Inflammatory macrophage treated with lipopolysaccharide for 1 hour (primary cell): ENCODE measurements around the gene PALLD.
"Not testable (repeated sequence)": the region's sequence is repeated elsewhere in the genome, so short reads cannot be mapped to it uniquely, and the experiment has no call there.

Experiments
- DNase-seq, 2 donors: peaks; one replicate each; pipeline ENCODE4 v3.0.0-alpha.2; 2020 to 2022

Gene PALLD

DNA sequence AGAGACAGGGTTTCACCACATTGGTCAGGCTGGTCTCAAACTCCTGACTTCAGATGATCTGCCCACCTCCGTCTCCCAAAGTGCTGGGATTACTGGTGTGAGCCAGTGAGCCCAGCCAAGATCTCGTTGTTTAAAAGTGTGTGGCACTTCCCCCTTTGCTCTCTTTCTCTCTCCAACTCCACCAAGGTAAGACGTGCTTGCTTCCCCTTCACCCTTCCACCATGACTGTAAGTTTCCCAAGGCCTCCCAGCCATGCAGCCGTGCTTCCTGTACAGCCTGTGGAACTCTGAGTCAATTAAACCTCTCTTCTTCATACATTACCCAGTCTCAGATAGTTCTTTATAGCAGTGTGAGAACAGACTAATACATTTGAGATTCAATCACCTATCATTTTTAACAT lies 309.4 kb downstream of the PALLD start:
- not testable (repeated sequence) for DNase-seq

DNA sequence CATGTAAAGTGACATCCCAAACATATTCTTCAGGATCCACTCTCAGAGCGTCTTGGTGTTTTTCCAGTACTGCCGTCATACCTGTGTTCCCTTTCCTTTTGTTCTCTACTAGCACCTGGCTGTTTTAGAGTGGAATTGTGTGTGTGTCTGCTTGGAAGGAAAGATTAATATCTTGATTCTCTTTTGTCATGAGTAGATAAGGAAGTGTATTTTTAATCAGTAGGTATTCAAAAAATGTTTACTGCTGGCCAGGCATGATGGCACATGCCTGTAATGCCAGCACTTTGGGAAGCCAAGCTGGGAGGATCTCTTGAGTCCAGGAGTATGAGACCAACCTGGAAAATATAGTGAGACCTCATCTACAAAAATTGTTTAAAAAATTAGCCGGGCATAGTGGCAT lies 314.4 kb downstream of the PALLD start:
- no peak for DNase-seq

DNA sequence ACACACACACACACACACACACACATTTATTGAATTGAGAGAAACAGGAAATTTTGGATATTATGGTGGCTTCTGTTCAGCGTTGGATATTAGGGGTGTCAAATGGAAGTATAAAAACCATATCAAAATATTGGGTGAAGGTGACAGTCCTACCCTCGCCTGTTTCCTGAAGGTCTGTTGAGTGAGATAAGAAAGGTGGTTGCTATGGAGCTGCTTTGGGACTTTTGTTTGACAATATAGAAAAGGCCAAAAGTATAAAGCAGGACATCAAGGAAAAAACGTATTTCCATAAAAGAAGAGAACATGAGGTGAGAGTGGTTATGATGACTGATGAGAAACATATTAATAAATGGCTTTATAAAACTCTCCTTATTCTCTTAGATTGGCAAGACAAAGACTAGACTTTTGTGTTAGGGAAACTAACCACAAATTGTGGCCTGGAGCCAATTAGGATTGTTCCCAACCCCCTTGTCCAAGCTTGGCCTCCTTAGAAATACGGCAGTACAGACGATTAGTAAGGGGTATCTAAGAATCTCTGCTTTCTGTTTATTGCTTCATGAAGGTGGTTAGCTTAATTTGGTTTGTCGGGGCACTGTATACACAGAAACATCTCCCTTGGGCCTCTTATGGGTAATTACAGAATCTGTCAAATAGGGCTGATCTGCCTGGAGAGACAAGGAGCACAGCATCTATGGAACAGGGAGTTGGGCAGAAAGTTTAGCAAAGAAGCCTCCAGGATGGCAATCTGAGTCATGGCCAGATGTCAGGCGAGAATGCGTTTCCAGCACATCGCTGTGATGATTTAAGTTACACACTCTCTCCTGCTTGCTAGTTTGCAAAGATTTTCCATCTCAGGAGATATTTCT lies 315.2 kb downstream of the PALLD start:
- no peak for DNase-seq

DNA sequence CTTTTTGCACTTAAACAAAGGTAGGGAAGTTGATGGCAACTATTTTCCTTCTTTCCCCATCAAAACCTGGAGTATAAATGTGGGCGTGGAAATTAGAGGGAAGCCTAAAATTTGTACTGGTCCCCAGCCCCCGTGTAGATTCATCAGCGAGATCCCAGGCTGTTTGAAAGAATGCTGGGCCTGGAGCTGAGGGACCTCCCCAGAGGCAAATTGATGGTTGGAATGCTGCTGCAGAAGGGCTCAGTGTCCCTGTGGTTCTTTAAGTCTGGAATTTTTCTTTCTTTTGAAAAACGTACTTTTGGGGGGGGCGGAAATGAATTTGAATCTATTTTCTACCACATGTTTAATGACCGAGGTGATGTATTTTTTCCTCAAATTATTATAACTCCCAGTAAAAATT lies 316.0 kb downstream of the PALLD start:
- DNase-seq: no peak

DNA sequence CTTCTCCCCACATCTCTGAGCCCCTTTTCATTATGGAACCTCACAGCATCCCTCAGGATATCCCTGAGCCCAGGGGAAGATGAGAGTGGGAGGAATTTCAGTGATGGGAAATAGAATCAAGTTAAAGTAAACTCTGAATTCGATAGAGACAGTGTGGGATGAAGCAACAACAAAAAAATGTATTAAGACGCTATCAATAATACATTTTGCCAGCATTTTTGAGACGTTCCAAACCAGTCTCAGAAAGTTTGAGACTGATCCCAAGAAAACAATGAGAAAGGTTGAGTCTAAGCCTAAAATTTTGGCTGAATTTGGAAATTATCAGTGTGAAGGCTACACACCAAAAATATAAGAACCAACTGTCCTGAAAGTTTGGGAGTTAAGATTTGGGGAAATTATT lies 317.0 kb downstream of the PALLD start:
- DNase-seq: no peak

DNA sequence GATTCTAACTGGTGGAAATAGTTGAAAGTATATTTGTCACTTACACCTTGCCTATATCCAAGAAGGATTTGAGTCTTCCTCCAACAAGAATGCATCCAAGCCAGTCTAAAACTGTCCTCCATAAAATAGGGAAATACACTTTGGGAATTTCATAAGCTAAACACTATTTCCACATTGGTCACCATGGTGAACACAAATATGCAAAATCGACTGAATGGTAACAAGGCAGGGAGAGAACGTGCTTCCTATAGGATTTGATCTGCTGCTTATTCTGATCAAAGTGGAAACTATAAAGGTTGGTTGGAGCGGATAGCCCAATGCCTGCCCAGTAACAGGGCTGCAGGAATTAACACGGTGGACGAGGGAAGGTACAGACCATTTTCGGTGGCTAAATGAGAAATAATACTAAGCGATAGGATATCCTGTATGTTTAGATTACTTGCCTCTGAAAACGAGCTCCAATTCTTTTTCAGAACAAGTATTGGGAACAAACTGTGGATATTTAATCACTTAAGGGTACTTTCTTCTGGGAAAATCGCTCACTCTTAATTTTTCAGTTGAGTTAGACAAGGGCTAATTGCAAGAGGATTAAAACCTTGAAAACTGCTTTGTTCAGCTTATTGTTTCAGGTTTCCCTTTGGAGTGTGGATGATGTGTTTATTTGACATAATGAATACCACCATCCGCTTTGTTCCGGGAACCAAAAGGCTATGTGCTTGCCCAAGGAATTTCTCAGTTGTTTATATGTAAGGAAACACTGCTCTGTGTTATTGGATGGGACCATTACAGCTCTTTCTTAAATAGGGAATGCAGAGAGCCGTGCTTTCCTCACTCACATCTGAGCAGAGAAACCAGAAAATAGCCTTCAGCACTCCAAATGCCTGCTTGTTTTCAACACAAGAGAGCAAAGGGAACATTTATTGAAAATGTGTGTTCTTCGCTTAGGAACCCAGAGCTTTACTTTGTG lies 318.8 kb downstream of the PALLD start:
- peak in 1 of 2 donors; percentile 46 for DNase-seq

DNA sequence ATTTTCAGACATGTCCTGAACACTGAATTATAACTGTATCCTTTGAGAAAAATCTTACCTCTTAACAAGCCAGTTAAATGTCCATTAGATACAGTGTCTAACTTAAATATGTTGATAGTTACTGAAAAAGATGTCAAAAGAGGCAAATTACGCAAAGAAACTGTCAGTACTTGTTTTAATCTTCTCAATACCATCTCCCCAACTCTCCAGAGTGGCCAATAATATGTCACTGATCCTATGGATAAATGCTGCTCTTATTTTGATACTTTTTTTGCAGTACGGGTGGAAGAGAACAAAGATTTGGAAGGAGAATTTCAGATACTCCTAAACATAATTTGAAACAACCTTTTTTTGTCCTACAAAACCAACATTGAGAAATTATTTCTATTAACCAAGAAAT lies 320.5 kb downstream of the PALLD start:
- no peak for DNase-seq

DNA sequence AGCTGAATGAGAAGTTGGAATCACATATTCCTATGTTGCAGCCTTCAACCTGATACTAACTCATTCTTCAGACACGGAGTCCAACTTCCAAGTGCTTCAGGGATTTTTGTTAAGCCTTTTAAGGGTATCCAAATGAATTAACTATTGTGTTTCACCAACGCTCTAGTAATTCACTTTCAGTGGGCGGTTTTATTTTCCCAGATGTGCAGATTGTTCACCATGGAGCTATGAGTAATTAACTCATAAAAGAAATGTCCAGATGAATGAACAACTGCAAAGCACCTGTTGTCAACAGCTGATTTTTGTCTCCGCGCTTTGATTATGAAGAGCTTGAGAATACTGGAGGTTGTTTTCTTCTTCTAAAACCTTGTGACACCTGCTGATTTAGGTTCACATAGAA lies 325.6 kb downstream of the PALLD start:
- no peak for DNase-seq

DNA sequence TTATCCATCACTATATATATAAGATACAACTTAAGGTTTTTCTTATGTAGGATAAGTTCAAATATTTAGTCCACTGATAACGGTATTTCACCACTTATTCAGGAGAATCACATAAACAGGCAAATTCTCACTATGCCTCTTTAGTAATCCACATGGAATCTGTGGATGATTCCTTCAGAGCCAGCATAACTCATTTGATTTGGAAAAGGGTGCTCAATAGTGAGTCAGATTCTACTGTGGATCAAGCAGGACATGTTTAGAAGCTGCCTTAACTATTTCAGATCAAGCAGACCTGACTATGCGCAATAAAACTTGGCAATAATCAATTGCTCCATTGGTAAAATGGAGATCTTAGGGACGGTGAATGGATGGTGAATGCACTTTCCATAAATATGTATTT lies 329.1 kb downstream of the PALLD start:
- DNase-seq: no peak

DNA sequence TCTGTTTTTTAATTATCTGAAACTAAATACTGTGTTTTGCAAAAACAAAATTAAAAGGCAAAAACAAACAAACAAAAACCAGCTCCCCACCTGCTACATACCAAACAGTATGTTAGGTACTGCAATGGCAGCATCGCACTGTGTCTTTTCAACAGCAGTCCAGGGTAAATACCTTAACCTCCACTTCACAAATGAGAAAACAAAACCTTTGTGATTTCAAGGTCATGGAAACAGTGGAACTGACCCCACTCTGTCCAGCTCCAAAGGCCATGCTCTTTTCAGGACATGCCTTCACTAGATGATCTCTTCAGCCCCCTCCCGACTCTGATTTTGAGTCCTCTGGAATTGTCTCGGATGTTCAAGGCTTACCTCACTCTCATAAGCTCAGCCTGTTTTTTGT lies 329.8 kb downstream of the PALLD start:
- DNase-seq: no peak

DNA sequence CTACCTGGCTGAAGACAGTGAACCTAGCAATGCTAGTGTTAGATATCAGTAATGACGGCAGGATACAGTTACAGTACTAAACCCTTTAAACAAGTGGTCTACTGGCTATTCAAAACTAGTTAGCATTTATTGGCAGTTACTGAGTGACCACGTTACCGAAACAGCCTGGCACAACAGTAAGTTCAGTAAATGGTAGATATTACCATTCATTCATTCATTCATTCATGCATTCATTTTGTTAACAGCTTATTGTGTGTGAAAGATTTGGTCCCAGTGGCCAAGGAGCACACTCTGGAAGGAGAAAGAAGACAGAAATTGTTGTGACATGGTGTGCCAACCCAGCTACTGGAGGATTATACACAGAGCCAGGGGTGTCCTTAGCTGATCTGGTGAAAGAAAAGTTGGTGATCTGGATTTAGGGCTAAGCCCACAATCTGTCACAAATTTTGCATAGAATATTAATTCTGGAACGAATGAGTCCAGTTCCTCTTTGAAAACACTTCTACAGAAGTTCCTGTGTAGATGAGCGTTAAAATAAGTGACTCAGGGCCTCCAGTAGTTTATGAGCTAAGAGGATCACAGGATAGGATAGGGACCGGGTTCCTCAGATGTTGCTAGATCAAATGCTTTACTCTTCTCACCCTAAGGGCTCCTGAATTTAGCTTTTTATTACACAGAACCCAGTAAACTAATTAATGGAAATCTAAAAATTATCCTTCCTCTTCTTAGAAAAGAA lies 334.1 kb downstream of the PALLD start:
- DNase-seq: peak; percentile 65 to 81

DNA sequence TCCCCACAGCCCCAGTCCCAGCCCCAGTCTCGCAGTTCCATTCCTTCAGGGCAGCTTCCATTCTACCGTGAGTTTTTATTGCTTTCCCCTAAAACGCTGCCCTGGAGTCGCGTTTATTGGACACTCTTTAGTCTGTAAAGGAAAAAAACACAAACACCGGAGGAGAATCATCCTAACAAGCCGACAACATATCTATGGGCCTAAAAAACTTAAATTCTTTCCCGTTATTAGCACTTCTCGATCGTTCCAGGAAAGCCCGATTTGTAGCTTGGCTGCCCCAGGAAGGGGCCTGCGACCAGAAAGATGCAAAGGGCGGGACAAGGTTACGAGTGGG lies 334.7 kb downstream of the PALLD start:
- no peak for DNase-seq

DNA sequence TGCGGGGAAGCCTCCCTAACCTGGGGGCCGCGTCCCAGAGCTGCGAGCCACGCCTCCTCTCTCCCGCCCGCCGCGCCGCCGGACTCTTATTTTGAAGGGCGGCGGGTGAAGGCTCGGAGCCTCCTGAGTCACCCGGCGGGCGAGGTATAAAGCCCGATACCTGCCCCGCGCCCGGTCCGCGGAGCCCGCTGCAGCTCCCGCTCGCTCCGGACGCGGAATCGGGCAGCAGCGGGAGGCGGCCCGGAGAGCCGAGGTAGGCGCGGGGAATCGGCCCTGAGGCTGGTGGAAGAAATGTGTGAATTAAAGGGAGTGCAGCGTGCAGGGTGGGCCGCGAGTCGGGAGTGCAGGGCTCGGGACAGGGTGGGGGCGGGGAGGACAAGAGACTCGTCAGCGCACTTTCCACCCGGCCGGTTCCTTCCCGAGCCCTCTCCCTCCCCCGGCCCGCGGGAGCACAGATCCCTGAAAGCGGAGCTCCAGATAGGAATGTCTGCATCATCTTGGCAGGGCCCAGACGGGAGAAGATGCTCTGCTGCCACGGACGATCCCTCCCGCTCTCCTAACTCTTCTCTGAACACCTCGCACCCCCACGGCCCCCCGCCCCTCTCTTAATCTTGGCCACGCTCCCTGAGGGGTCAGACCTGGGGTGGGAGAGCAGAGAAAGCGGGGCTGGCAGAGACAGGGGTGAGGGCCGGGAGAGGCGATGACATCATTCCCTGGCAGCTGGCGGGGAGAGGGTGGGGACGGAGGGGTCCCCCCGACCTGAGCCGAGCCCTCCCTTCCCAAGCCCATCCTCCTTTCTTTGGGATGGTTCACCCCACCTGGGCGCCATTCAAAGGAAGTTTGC lies 335.3 kb downstream of the PALLD start:
- peak; percentile 47 to 64 for DNase-seq

DNA sequence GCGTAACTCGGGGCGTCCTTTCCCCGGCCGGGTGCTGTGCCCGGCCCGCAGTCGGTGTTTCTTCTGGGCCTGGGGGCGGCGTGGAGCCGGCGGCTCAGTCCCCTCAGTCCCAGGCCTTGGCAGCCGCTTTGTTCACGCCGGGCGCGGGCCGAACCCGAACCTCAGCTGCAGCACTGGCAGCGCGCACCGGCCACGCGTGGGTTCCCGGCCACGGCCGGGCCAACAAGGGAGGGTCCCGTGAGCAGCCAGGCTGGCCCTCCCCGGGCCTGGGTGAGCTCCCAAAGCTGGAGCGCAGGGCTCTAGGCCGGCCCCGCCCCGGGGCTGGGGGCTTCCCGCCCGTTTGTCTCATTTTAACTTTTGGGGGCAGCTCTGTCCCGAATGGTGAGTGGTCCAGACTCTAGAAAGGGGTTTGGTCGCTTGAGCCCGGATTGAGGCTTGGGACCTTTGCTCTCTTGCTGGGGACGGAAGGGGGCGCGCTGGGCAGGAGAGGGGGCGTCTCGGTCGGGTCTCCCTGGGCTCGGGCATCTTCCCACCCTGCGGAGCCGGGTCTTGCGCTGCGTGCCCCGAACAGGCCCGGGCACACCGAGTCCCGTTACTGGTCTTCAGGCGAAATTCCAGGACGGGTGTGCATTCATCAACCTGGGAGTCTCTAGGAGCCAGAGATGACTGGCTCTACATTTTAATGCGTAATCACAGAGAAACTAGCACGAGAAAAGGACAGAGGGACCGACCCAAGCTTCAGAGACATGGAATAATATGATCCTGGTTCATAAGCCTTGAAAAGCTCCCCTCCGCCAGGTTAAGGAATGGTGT lies 336.1 kb downstream of the PALLD start:
- no peak for DNase-seq

DNA sequence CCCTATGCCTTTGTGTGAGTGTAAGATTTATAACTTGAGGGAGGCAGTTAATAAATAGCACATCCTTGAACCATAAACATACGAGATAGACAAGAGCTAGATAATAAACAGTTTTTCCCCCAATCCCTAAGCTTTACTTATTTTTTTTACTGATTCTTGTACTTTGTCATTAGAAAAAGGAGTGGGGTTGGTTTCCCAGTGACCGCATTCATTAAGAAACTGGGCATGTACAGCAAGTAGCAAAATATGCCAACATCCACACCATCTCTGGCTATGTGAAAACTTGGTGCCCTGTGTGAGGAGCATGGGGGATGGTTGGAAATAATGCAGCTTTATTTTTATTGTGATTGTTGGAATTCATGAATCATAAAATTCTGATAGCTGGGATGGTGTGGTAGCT lies 337.0 kb downstream of the PALLD start:
- no peak for DNase-seq

DNA sequence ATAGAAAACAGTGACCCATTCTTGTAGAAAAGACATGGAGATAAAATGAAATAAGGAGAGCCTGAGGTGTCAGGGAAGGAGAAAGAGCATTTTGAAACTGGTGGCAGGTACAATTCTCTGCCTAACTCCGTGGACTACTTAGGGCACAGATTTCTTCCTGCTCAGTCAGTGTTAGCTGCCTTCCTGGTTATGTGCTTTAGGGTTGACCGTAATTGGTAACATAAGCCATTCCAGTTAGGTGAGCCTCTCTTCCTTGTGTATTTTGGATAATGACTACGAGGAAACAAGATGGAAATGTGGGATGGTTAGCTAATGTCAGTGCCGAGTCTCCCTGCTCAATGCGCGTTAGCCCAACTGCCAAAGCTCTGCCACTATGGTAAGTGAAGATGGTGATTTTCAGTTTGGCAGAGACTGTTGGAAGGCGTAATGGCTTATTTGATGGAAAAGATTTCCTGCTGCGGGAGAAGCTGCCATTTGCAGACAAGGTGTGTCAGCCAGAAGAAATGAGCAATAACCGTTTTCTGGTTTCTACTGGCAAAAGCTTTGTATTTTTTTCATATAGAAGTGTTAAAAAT lies 339.1 kb downstream of the PALLD start:
- DNase-seq: no peak

DNA sequence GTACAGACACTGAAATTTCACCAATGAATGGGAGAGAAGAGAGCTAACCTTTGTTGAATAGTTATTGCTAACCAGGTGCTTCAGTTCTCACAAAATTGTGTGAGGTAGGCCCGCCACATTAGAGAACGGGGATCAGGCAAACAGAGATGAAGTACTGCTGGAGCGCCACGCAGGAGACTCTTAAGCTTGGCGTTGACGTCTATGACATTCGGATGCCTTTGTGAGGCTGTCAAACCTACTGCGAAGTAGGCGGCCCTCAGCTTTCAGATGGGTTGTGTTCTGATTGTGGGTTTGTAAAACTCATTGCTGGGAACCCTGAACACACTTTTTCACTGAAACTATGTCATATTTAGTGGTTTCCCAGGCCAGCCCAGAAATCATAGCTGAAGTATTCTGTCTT lies 339.6 kb downstream of the PALLD start:
- DNase-seq: no peak

DNA sequence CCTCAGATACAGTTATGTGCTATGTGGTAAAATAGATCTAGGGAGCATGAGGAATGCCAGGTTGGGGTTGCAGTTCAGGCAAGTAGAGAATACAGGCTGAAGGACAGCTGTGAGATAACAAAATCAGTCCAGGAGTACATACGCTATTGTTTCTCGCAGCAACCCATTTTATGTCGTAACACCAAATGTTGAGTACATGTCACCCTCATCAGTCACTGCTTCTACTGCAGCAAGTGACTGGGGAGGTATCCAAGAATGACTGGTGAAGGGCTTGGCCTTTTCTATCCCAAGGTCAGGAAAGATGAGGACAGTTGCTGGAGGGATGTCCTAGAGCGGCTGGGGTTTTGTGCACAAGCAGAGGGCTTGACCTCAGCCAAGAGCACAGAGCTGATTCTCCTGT lies 341.1 kb downstream of the PALLD start:
- DNase-seq: no peak

DNA sequence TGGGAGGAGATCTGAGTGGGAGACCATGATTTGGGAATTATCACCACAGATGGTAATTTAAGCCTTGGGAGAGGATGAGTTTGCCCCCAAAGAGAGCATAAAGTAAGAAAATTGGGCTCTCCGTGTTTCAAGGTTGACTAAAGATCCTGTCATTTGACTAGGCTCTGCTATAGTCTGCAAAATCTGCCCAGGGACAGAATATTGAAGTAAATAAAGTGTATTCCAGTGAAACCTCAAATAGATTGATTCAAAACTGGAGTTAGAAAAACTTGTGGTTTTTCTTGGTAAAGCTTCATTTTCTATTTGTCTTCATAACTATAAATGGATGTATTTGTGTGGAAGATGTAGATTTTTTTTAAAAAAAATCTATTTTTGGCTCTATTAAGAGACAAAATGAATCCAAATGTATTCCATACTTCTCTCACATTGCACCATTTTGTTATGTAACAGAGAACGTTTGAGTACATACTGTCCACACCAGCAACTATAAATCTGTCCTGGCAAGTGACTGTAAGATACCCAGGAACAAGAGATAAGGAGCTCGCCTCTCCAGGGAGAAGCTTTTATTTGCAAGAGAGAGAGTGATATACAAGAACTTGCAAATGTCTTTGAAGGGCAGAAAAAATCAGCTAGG lies 343.0 kb downstream of the PALLD start:
- no peak for DNase-seq

DNA sequence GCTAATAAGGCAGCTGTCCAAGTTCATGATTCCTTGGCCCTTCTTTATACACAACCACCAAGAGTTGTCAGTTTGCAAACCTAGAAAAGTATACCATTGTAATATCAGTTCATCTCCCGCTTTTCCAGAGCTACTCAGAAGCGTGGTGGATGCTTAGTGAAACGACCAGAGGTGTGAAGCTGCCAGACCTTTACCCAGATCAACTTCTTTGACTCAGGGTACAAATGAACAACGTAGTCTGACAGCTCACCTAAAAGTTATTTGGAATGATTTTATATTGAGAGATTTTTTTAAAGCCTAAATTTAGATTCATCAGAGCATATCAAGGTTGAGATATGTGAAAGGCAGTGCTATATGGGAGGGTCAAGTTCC lies 343.5 kb downstream of the PALLD start:
- no peak for DNase-seq
